Vagina (tissue), 2 donors: ENCODE measurements around the gene IFNA13.
A peak's percentile ranks its signal among the peaks of the same experiment; 100 is the strongest.

Experiments used
- CTCF ChIP-seq, 3 experiments: fragments of 450-650 bp in 2 of 3; fragments of 200-600 bp in 1 of 3; sonication (generic) in 1 of 3; IDR thresholded peaks; one replicate each; pipeline ENCODE4 v1.5.1; 2017 to 2019; ENCODE audit warnings: antibody characterized with exemption in 3 of 3, mild to moderate bottlenecking in 2 of 3, moderate library complexity in 2 of 3
- POLR2A ChIP-seq, 2 donors: fragments of 450-650 bp; IDR thresholded peaks; one replicate each; pipeline ENCODE4 v1.6.1; 2017; ENCODE audit warnings: antibody characterized with exemption in 2 of 2, mild to moderate bottlenecking in 2 of 2, moderate library complexity in 2 of 2
- POLR2AphosphoS5 ChIP-seq, 2 donors: sonication (generic); formaldehyde crosslinking; IDR thresholded peaks; one replicate each; pipeline ENCODE4 v1.9.0; 2017; ENCODE audit warnings: antibody characterized with exemption in 2 of 2, mild to moderate bottlenecking in 2 of 2, low read depth in 1 of 2; ENCODE audit not compliant: insufficient read depth in 1 of 2

GRCh38 chr9:21395778-21396717, 28.2 kb upstream of the IFNA13 start:
- TF ChIP-seq CTCF (IDR thresholded peaks at IDR 0.05) (peak; percentile 28 to 65 (median 51)), POLR2A (IDR thresholded peaks at IDR 0.05) (no peak), POLR2AphosphoS5 (IDR thresholded peaks at IDR 0.05; ENCODE audit: insufficient read depth in 1 of 2, low read depth in 1 of 2) (peak in 1 of 2 donors; percentile 36)
